NOMO-1 (cell line): ENCODE results near the gene LDLR.

Source experiments
- DNase-seq, 2 experiments: peaks; one replicate each; lab custom pipeline; 2025; ENCODE audit not compliant: unreplicated experiment in 2 of 2; lab: John Stamatoyannopoulos, UW

LDLR gene

DNA sequence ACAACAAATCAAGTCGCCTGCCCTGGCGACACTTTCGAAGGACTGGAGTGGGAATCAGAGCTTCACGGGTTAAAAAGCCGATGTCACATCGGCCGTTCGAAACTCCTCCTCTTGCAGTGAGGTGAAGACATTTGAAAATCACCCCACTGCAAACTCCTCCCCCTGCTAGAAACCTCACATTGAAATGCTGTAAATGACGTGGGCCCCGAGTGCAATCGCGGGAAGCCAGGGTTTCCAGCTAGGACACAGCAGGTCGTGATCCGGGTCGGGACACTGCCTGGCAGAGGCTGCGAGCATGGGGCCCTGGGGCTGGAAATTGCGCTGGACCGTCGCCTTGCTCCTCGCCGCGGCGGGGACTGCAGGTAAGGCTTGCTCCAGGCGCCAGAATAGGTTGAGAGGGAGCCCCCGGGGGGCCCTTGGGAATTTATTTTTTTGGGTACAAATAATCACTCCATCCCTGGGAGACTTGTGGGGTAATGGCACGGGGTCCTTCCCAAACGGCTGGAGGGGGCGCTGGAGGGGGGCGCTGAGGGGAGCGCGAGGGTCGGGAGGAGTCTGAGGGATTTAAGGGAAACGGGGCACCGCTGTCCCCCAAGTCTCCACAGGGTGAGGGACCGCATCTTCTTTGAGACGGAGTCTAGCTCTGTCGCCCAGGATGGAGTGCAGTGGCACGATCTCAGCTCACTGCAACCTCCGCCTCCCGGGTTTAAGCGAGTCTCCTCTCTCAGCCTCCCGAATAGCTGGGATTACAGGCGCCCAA lies at the start of gene LDLR:
LDLR (plus strand) TSS at position 210 of the 760 bp plus-strand sequence; CDS start at position 296, 86 bp downstream.
- DNase-seq = peak; percentile 86 to 96

DNA sequence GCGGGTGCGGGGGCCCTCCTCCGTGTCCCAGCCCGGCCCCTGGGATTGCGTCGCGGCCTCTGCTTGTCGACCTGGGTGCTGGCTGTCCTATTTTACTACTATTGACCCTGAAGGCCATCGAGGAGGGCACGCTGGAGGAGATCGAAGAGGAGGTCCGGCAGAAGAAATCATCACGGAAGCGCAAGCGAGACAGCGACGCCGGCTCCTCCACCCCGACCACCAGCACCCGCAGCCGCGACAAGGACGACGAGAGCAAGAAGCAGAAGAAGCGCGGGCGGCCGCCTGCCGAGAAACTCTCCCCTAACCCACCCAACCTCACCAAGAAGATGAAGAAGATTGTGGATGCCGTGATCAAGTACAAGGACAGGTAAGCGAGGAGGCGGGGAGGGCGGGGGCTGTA lies 48.1 kb upstream of the LDLR start:
- no peak for DNase-seq

DNA sequence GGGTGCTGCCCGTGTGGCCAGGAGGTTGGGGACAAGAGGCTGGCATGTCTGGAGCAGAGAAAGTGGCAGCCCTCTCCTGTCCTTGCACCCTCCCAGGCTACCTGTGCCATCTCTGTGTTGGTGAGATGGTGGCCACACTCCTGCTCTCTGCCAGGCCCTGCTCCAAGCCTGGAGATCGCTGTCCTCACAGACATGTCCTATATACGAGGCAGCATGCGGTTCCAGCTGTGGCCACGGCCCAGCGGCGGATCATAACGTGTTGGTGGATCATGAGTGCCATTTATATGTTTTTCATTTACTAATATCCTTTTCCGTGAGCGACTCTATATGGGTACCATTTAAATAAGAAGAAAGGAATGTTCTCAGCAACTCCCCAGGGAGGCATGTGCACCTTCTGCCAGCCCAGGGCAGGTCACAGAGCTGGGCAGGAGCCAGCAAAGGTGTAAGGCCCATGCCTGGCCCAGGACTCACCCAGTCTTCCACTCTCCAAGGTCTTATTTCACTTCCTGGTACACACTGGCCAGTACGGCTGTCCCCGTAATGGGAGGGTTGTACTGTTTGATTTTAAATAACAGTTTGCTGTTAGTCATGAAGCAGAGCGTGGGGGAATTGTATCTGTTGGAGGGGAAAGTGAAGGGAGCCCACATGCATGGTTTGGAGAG lies 47.2 kb upstream of the LDLR start:
- DNase-seq = no peak

DNA sequence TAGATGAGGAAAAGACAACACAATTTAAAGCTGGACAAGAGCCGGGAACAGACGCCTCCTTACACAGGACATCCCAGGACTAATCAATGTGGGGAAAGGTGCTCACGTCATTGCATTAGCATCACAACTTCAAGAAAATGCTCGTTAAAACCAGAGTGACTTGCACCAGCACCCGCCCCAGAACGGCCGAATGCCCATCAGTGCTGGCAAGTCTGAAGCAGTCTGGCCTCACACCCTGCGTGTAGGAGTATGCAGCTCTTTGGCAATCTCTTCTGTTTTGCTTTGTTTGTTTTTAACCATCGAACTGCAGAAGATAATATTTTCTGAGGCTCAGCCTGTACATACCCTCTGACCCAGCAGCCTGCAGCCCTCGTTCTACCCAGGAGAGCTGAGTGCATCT lies 44.8 kb upstream of the LDLR start:
- no peak for DNase-seq

DNA sequence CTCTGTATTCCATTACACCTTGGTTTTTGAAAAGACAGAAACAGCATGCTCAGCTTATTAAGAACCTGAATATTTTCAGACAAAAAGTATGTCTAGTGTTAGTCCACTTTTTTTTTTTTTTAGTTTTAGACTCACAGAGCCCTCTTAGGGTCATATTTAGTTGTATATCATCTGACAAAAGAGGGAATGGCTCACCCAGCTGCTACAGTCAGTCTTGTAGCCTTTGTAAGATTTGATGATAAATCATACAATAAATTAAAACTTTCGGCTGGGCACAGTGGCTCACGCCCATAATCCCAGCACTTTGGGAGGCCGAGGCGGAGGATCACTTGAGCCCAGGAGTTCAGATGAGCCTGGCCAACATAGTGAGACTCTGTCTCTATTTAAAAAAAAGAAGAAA lies 43.7 kb upstream of the LDLR start:
- DNase-seq = no peak

DNA sequence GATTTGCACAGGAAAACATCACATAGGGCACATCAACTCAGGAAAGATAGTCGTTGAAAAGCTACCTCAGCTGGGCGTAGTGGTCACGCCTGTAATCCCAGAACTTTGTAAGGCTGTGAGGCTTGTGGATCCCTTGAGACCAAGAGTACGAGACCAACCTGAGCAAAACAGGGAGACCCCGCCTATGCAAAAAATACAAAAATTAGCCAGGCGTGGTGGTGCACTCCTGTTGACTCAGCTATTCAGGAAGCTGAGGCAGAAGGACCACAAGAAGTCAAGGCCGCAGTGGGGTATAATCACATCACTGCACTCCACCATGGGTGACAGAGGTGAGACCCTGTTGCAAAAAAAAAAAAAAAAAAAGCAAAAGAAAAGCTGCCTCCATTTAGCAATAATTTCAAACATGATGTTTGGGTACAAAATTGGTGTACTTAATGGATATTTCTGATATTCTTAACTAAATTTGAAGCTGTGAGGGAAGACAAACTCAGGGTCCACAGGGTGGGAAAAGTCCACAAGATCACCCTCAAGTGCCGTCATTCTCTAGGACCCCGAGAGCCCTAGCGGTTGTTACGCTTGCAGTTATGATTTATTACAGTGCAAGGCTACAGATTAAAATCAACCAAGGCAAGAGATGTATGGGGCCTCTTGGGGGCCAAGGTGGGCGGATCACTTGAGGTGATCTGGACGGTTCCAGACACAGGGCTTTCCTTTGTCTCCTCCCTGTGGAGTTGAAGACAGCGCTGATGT lies 42.5 kb upstream of the LDLR start:
- DNase-seq = no peak

DNA sequence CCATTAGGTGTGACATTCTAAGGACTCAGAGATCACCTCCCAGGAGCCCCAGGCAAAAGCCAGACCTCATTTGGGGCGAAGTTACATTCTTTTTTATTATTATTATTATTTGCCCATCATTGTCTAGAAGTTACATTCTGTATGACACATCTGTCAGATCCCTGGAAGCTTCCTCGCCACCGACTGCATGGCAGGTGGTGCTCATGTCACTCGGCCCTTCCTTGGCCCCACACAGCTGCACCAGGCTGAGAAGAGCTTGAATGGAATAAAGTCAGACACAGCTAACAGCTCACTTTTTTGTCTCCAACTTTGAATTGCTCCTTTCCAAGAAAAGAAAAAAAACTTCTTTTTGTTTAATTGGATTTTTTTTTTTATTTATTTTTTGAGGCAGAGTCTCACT lies 41.4 kb upstream of the LDLR start:
- no peak for DNase-seq

DNA sequence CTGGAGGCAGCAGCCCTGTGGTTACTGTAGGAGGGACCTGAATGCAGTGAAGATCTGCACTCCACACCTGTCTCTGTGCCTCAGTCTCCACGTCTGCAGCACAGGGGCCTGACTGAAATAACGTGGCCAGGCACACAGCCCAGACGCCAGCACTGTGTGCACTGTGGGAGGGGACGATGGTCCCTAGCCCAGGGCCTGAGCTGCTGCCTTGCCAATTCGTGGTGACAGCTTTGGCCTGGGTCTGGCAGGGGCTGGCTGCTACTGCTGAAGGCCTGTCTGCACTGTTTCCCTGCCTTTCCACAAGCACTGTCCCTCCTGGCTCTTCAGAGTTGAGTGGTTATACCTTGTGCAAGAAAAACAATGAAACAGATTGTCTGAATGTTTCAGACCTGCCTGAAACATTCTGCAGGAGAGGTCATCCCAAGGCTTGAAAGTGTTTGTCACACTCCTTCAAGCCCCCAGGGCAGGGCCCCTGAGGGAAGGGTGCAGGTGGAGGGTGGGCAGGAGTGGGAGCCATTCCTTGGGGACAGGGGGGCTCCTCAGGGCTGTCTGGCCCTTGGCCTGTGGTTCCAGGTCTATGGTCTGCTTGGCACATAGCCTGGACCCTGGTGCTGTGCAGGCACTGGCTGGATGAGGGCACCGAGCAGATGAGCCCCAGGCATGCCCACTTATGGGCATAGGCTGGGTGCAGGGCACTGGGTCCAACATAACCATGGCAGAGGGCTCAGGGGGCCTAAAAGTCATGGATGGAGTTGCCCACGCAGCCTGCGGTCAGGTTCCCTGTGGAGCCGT lies 38.7 kb upstream of the LDLR start:
- DNase-seq = no peak

DNA sequence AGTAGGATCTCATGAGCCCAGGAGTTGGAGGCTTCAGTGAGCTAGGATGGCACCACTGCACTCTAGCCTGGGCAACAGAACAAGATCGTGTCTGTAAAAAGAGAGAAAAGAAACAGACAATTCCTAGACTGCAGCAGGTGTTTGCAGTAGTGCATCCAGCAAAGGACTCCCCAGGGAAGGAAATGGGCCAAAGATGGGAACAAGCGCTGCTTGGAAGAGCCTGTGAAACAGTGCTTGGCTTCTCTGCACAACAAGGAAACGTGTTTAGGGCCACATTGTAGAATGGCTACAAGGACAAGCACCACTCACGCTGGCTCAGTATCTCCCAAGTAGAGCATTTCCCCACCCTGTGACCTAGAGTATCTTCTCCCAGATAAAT lies 35.5 kb upstream of the LDLR start:
- DNase-seq = no peak

DNA sequence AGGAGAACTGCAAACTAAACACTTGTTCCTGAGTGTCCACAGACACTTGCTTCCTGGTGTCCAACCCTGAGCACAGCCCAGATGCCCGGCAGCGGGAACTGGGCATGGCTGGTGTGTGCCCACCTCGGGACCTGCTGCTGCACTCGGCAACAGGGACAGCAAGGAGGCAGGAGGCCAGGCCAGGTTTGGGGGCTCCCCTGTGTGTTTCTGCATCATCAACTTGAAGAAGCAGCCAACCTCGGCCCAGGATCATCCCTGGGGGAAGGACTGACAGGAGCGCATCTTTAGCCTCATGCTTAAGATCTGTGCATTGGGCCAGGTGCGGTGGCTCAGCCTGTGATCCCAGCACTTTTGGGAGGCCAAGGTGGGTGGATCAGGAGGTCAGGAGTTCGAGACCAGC lies 35.1 kb upstream of the LDLR start:
- no peak for DNase-seq

DNA sequence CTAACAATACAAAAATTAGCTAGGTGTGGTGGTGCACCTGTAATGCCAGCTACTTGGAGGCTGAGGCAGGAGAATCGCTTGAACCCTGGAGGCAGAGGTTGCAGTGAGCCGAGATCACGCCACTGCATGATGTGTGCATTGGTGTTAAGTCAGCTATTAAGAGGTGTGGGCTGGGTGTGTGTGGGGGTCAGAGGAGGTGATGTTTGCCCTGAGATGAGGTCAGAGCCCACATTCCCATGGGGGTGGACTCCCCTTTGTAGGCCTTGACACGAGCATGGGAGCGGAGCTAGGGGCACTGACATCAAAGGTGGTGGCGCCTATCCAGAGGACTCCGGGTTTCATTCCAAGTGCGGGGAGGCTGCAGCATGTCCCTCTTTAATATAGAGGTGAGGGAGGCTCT lies 34.6 kb upstream of the LDLR start:
- no peak for DNase-seq

DNA sequence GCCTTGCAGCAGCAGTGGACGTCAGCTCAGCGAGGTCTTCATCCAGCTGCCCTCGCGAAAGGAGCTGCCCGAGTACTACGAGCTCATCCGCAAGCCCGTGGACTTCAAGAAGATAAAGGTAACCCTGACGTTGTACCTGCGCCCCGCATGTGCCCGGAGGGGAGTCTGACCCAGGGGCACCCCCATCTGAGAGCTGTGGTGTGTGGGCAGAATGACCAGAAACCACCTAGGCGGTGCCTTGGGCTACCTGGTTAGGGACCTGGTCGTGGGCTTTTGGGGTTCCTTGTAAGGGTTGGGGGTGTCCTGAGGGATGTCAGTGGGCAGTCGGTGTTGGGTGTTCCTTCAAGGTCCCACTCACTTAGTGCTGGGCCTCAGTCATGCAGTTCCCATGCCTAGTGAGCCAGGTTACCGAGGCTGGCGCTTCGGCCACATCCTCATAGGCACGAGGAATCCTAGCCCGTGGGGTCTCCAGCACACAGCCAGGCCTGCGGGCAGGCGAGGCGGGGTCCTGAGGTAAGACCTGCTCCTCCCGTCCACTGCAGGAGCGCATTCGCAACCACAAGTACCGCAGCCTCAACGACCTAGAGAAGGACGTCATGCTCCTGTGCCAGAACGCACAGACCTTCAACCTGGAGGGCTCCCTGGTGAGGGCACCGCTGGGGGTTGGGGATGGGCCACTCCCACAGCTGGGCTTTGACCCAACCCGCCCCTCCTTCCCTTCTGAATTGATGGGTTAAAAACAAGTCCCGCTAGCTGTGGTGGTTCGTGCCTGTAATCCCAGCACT lies 30.8 kb upstream of the LDLR start:
- DNase-seq = no peak

DNA sequence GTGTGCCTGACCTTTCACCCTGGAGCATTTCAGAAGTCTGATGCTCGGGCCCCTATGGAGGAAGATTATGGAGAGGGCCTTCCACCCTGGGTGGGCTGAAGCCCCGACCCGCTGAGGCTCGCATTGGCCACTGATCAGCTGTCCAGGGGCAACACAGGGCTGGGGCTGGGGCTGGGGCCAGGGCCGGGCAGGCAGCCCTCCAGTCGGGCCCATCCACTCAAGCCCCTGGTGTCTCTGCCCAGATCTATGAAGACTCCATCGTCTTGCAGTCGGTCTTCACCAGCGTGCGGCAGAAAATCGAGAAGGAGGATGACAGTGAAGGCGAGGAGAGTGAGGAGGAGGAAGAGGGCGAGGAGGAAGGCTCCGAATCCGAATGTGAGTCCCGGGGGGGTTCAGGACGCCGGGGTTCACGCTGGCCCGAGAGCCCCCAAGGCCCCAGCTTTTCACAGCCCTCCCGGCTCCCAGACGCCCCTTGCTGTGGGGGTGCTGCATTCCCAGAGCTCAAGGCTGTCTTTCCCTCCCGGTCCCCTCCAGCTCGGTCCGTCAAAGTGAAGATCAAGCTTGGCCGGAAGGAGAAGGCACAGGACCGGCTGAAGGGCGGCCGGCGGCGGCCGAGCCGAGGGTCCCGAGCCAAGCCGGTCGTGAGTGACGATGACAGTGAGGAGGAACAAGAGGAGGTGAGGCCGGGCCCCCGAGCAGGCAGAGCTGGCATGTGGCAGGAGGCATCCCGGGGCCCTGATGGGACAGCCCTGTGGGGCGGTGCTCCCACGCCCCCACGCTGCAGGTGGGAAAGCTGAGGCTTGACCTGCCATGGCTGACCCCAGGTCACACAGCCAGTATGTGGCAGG lies 29.5 kb upstream of the LDLR start:
- DNase-seq = no peak

DNA sequence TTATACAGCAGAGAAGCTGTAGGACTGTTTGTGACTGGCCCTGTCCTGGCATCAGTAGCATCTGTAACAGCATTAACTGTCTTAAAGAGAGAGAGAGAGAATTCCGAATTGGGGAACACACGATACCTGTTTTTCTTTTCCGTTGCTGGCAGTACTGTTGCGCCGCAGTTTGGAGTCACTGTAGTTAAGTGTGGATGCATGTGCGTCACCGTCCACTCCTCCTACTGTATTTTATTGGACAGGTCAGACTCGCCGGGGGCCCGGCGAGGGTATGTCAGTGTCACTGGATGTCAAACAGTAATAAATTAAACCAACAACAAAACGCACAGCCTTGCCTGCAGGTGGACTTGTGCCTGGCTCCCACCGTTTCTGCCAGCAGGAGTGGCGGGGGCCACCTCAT lies 27.3 kb upstream of the LDLR start:
- no peak for DNase-seq

DNA sequence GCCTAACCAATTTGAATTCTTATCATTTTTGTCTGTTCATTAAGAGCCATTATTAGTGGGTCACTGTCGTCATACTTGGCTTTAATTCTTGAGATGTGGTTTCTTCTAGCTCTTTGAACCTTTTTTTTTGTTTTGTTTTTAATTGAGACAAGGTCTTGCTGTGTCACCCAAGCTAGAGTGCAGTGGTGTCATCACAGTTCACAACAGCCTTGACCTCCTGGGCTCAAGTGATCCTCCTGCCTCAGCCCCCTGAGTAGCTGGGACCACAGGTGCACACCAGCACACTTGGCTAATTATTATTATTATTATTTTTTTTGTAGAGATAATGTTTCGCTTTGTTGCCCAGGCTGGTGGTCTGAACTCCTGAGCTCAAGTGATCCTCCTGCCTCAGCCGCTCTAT lies 25.8 kb upstream of the LDLR start:
- DNase-seq = no peak

DNA sequence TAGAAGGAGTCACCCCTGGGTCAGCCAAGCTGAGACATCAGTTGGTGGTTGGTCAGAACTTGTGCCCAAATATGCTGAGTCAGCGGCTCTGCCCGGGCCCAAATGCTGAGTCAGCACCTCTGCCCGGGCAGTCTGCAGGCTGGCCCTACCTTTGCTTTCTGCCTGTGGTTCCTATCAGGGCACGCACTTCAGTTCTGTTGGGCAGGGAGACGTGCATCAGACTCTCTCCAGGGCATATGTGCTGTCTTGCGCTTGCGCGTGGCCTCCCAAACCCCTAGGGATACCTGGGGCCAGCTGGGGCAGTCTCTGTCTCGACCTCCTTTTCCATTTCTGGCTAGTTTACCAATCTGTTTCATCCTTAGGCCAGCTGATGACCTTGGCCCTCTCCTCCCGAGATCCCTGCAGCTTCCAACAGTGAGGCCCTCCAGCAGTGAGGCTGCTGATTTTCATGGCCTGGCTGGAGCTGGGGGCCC lies 24.4 kb upstream of the LDLR start:
- no peak for DNase-seq

DNA sequence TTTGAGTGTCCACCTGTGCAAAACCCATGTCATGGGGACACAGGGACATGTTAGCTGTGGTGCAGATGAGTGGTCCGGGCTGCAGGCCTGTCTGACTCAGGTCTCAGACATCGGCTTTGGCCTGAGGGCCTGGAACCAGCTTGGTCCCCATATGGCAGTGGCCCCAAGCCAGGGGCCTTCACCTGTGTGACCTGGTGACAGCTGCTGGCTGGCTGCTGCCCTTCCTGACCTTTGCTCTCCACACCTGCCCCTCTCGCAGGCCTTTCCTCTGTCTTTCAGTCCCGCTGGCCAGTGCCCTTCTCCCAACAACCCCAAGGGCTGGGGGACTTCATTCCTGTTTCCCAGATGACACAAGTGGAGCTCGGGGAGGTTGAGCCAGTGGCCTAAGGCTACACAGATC lies 22.9 kb upstream of the LDLR start:
- no peak for DNase-seq

DNA sequence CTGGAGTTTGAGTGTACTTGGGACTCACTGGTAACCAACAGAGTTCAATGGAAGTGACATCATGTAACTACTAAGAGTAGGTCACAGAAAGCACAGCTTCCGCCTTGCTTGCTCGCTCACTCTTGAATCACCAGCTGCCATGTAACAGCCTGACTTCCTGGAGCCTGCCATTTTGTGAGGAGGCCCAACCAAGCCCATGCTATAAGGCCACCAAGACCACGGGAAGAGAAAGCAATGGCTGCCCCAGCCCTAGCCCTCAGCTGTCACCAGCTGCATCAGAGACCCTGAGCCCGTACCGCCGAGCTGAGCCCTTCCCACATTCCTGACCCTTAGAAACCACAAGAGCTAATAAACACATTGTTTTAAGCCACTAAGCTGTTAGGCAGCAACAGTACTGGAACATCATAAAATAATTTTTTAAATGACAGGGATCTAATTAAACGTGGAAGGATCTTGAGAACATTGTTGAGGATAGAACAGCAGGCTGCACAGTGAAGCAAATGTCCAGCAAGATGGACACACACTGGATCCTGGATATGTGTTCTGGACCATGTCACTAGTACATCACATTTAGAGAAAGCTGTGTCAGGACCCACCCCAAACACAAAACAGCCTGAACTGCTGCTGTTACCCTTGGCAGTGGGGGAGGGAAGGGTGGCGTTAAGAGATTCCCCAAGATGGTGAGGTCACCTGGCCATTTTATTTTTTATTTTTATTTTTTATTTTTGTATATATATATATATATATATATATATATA lies 21.7 kb upstream of the LDLR start:
- DNase-seq = no peak

DNA sequence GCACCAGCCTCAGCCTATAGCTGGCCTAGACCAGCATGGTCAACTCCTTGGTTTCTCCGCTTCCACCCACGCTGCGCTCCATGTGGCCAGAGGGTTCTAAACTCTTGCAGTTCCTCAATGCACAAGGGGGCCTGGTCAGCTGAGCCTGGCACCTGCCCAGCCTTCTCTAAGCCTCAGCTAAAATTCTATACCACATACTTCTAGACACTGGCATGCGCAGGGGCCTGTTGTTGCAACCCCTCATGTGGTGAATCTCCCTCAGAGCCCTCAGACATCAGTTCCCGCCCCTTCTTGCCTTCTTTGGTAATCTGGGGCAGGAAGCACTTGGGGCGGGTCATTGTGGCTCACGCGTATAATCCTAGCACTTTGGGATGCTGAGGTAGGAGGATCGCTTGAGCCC lies 19.7 kb upstream of the LDLR start:
- no peak for DNase-seq
